Ascending aorta (tissue), 2 donors: ENCODE data around the gene RDM1. TPM values are rescaled to one million over a fixed set of nuclear protein-coding genes. Genes with fewer than 3 reads are reported as not detected.

ENCODE experiments used
- DNase-seq, 2 donors: peaks; one replicate each; pipeline ENCODE4 v3.0.0-alpha.2; 2019; ENCODE audit warnings: low spot score in 2 of 2
- H3K27ac ChIP-seq, 2 donors: fragments of 200-600 bp; sonication (generic); one replicate each; pipeline ENCODE4 v1.5.1; 2016 to 2017; ENCODE audit warnings: mild to moderate bottlenecking in 1 of 2
- H3K27me3 ChIP-seq: fragments of 200-600 bp; sonication (generic); one replicate; pipeline ENCODE4 v1.5.1; 2017
- H3K36me3 ChIP-seq, 2 donors: fragments of 200-600 bp; sonication (generic); one replicate each; pipeline ENCODE4 v1.5.1; 2016
- H3K4me1 ChIP-seq, 2 donors: fragments of 200-600 bp; sonication (generic); one replicate each; pipeline ENCODE4 v1.5.1; 2016 to 2017; ENCODE audit warnings: mild to moderate bottlenecking in 1 of 2
- H3K4me3 ChIP-seq, 2 donors: fragments of 200-600 bp; sonication (generic); one replicate each; pipeline ENCODE4 v1.5.1; 2016 to 2017; ENCODE audit warnings: mild to moderate bottlenecking in 1 of 2
- H3K9me3 ChIP-seq, 2 donors: fragments of 200-600 bp; sonication (generic); one replicate each; pipeline ENCODE4 v1.5.1; 2016
- CTCF ChIP-seq, 3 experiments: fragments of 200-600 bp in 2 of 3; fragments of 450-650 bp in 1 of 3; sonication (generic) in 2 of 3; IDR thresholded peaks; one replicate each; pipeline ENCODE4 v1.5.1; 2016 to 2019; ENCODE audit warnings: antibody characterized with exemption in 3 of 3, mild to moderate bottlenecking in 1 of 3, moderate library complexity in 1 of 3
- intact Hi-C: fragments of 100-400 bp; cut with DNase I; formaldehyde crosslinking; loops from one replicate; pipeline ENCODE4 v1.15.1; 2023
- total RNA-seq: library from RNA; depleted of rRNA; stranded (reverse); fragments of >200 nt; gene quantifications from one replicate; pipeline ENCODE4 v1.1.0, GENCODE V29; 2016

RDM1 gene
- total RNA-seq, 1 donor from 2014 or later: not detected

- no peak for DNase-seq
- TF ChIP-seq CTCF (IDR thresholded peaks at IDR 0.05): no peak
- no peaks in the 10 kb centered on the region for H3K27me3 ChIP-seq
- H3K36me3 ChIP-seq: no peaks in the 10 kb centered on the region
- H3K9me3 ChIP-seq: no peaks in the 10 kb centered on the region
- no peaks in the 10 kb centered on the region for H3K4me1 ChIP-seq
- intact Hi-C loops: no loop called here
- no peak overlapping the region for H3K27ac ChIP-seq
- H3K4me3 ChIP-seq: no peak overlapping the region
Measured at GRCh38 chr17:35877345-35878029, 53.1 kb downstream of the RDM1 start.

- H3K4me3 ChIP-seq: no peak overlapping the region
Measured at GRCh38 chr17:35876534-35876933, 54.0 kb downstream of the RDM1 start.

GRCh38 chr17:35875800-35876139 is 54.8 kb downstream of the RDM1 start:
- no peak for DNase-seq
- H3K36me3 ChIP-seq: no peaks in the 10 kb centered on the region
- no peaks in the 10 kb centered on the region for H3K9me3 ChIP-seq
- TF ChIP-seq CTCF (IDR thresholded peaks at IDR 0.05): no peak
- no peaks in the 10 kb centered on the region for H3K4me1 ChIP-seq
- no peak overlapping the region for H3K4me3 ChIP-seq
- H3K27me3 ChIP-seq: no peaks in the 10 kb centered on the region
- intact Hi-C loops: no loop called here
- no peak overlapping the region for H3K27ac ChIP-seq

More at GRCh38 chr17:35876534-35876933, 54.0 kb downstream of the RDM1 start:
- Histone ChIP-seq H3K27ac (no peak overlapping the region), H3K36me3 (no peaks in the 10 kb centered on the region), H3K27me3 (no peaks in the 10 kb centered on the region), H3K4me1 (no peaks in the 10 kb centered on the region), H3K9me3 (no peaks in the 10 kb centered on the region)
- intact Hi-C loops: no loop called here
- TF ChIP-seq CTCF (IDR thresholded peaks at IDR 0.05): no peak
- no peak for DNase-seq

- no peak for DNase-seq
- H3K27ac ChIP-seq: no peak overlapping the region
- intact Hi-C loops: no loop called here
- H3K9me3 ChIP-seq: no peaks in the 10 kb centered on the region
- H3K27me3 ChIP-seq: no peaks in the 10 kb centered on the region
- no peaks in the 10 kb centered on the region for H3K4me1 ChIP-seq
- no peak for TF ChIP-seq CTCF (IDR thresholded peaks at IDR 0.05)
- no peak overlapping the region for H3K4me3 ChIP-seq
- H3K36me3 ChIP-seq: no peaks in the 10 kb centered on the region
Measured at GRCh38 chr17:35875072-35875799, 55.3 kb downstream of the RDM1 start.

GRCh38 chr17:35872196-35872980 is 58.2 kb downstream of the RDM1 start:
- no peaks in the 10 kb centered on the region for H3K9me3 ChIP-seq
- H3K4me3 ChIP-seq: no peak overlapping the region
- intact Hi-C loops: no loop called here
- no peak for DNase-seq
- no peak for TF ChIP-seq CTCF (IDR thresholded peaks at IDR 0.05)
- H3K27ac ChIP-seq: no peak overlapping the region
- no peaks in the 10 kb centered on the region for H3K27me3 ChIP-seq
- H3K4me1 ChIP-seq: no peaks in the 10 kb centered on the region
- H3K36me3 ChIP-seq: no peaks in the 10 kb centered on the region
